ENCODE results near the gene FN1. TPM values are rescaled to one million over a fixed set of nuclear protein-coding genes. Genes with fewer than 3 reads are reported as not detected.

The FN1 gene
- total RNA-seq, 3 donors from 2014 or later, result 74.9 to 295 (median 102) TPM

GRCh38 chr2:215386566-215386965 is 49.3 kb downstream of the FN1 start:
- no peaks in the 10 kb centered on the region for H3K36me3 ChIP-seq
- H3K4me3 ChIP-seq, result no peak overlapping the region
- no peaks in the 10 kb centered on the region for H3K9me3 ChIP-seq
- TF ChIP-seq CTCF (IDR thresholded peaks at IDR 0.05) (no peak), POLR2AphosphoS5 (IDR thresholded peaks at IDR 0.05) (no peak), POLR2A (IDR thresholded peaks at IDR 0.05) (no peak)
- H3K4me1 ChIP-seq, result no peaks in the 10 kb centered on the region
- DNase-seq (ENCODE audit: low spot score in 2 of 2), result no peak
- no peak overlapping the region for H3K27ac ChIP-seq
- H3K27me3 ChIP-seq, result no peaks in the 10 kb centered on the region
- intact Hi-C loops (cut with DNase I; ENCODE audit: low total_unique reads), result no loop called here

- H3K27me3 ChIP-seq, result no peaks in the 10 kb centered on the region
- H3K36me3 ChIP-seq, result no peaks in the 10 kb centered on the region
- H3K9me3 ChIP-seq, result no peaks in the 10 kb centered on the region
- intact Hi-C loops (cut with DNase I; ENCODE audit: low total_unique reads), result no loop called here
- no peaks in the 10 kb centered on the region for H3K4me1 ChIP-seq
- H3K27ac ChIP-seq, result no peak overlapping the region
- TF ChIP-seq CTCF (IDR thresholded peaks at IDR 0.05) (no peak), POLR2A (IDR thresholded peaks at IDR 0.05) (no peak), POLR2AphosphoS5 (IDR thresholded peaks at IDR 0.05) (no peak)
- no peak for DNase-seq (ENCODE audit: low spot score in 2 of 2)
- no peak overlapping the region for H3K4me3 ChIP-seq
Measured at GRCh38 chr2:215384710-215385109, 51.2 kb downstream of the FN1 start.

GRCh38 chr2:215383652-215384279 is 52.1 kb downstream of the FN1 start:
- intact Hi-C loops (cut with DNase I; ENCODE audit: low total_unique reads), result no loop called here
- Histone ChIP-seq H3K27ac (no peak overlapping the region), H3K4me1 (no peaks in the 10 kb centered on the region), H3K36me3 (no peaks in the 10 kb centered on the region), H3K9me3 (no peaks in the 10 kb centered on the region), H3K4me3 (no peak overlapping the region), H3K27me3 (no peaks in the 10 kb centered on the region)
- DNase-seq (ENCODE audit: low spot score in 2 of 2), result no peak
- no peak for TF ChIP-seq POLR2AphosphoS5 (IDR thresholded peaks at IDR 0.05)
- no peak for TF ChIP-seq POLR2A (IDR thresholded peaks at IDR 0.05)
- no peak for TF ChIP-seq CTCF (IDR thresholded peaks at IDR 0.05)

GRCh38 chr2:215382480-215382879 is 53.4 kb downstream of the FN1 start:
- TF ChIP-seq POLR2A (IDR thresholded peaks at IDR 0.05) (no peak), CTCF (IDR thresholded peaks at IDR 0.05) (no peak), POLR2AphosphoS5 (IDR thresholded peaks at IDR 0.05) (no peak)
- Histone ChIP-seq H3K27me3 (no peaks in the 10 kb centered on the region), H3K4me1 (no peaks in the 10 kb centered on the region), H3K27ac (no peak overlapping the region), H3K4me3 (no peak overlapping the region), H3K36me3 (no peaks in the 10 kb centered on the region), H3K9me3 (no peaks in the 10 kb centered on the region)
- DNase-seq (ENCODE audit: low spot score in 2 of 2), result no peak
- intact Hi-C loops (cut with DNase I; ENCODE audit: low total_unique reads), result no loop called here

GRCh38 chr2:215382011-215382410 is 53.9 kb downstream of the FN1 start:
- no peaks in the 10 kb centered on the region for H3K4me1 ChIP-seq
- H3K9me3 ChIP-seq, result no peaks in the 10 kb centered on the region
- no peak for TF ChIP-seq CTCF (IDR thresholded peaks at IDR 0.05)
- no peak for TF ChIP-seq POLR2A (IDR thresholded peaks at IDR 0.05)
- no peak for TF ChIP-seq POLR2AphosphoS5 (IDR thresholded peaks at IDR 0.05)
- H3K36me3 ChIP-seq, result no peaks in the 10 kb centered on the region
- H3K27ac ChIP-seq, result no peak overlapping the region
- DNase-seq (ENCODE audit: low spot score in 2 of 2), result no peak
- no peak overlapping the region for H3K4me3 ChIP-seq
- intact Hi-C loops (cut with DNase I; ENCODE audit: low total_unique reads), result no loop called here
- no peaks in the 10 kb centered on the region for H3K27me3 ChIP-seq

All from breast epithelium (tissue), 4 donors.